Neural cell (in vitro differentiated cells): ENCODE results near the gene DNAAF9. TPM values are rescaled to one million over a fixed set of nuclear protein-coding genes. Genes with fewer than 3 reads are reported as not detected.

Source experiments
- H2AFZ ChIP-seq: fragments of 200-600, 300-800 bp; sonication (generic), shearing (Covaris generic); 2 replicates; pipeline ENCODE4 v1.6.0; 2014; ENCODE audit warnings: low read depth, mild to moderate bottlenecking, antibody characterized with exemption, low read length, moderate library complexity
- H3F3A ChIP-seq: fragments of 200-600 bp; shearing (Covaris generic); 2 replicates; pipeline ENCODE4 v1.6.1; 2016; ENCODE audit warnings: mild to moderate bottlenecking, moderate library complexity, mixed read lengths, antibody characterized with exemption, low read length; ENCODE audit not compliant: insufficient read depth, poor library complexity, severe bottlenecking
- H3K27ac ChIP-seq: fragments of 200-600, 300-800 bp; sonication (generic), shearing (Covaris generic); 2 replicates; pipeline ENCODE4 v1.5.1; 2014; ENCODE audit warnings: mild to moderate bottlenecking, low read length, moderate library complexity
- H3K27me3 ChIP-seq: fragments of 300-800, 200-600 bp; sonication (generic), shearing (Covaris generic); 2 replicates; pipeline ENCODE4 v1.6.0; 2014; ENCODE audit warnings: mild to moderate bottlenecking, low read depth, low read length, moderate library complexity; ENCODE audit not compliant: insufficient read depth
- H3K36me3 ChIP-seq: fragments of 300-800, 200-600 bp; sonication (generic), shearing (Covaris generic); 2 replicates; pipeline ENCODE4 v1.5.1; 2014; ENCODE audit warnings: mild to moderate bottlenecking, antibody characterized with exemption, low read length, moderate library complexity; ENCODE audit not compliant: insufficient read depth
- H3K4me2 ChIP-seq: fragments of 300-800, 200-600 bp; sonication (generic), shearing (Covaris generic); 2 replicates; pipeline ENCODE4 v1.6.0; 2014; ENCODE audit warnings: mild to moderate bottlenecking, low read length
- H3K4me3 ChIP-seq: fragments of 300-800, 200-600 bp; sonication (generic), shearing (Covaris generic); 2 replicates; pipeline ENCODE4 v1.5.1; 2014; ENCODE audit warnings: mild to moderate bottlenecking, low read length, moderate library complexity
- H3K79me2 ChIP-seq: fragments of 200-600 bp; shearing (Covaris generic); replicated peaks from 2 replicates; pipeline ENCODE4 v1.6.0; 2014; ENCODE audit warnings: mild to moderate bottlenecking, low read length, moderate library complexity; ENCODE audit not compliant: insufficient read depth
- H3K9ac ChIP-seq: fragments of 300-800, 200-600 bp; sonication (generic), shearing (Covaris generic); 2 replicates; pipeline ENCODE4 v1.6.1; 2016; ENCODE audit warnings: mild to moderate bottlenecking, low read length, mixed read lengths
- H3K9me2 ChIP-seq: fragments of 200-600 bp; shearing (Covaris generic); 2 replicates; pipeline ENCODE4 v1.6.1; 2016; ENCODE audit warnings: mild to moderate bottlenecking, low read length, mixed read lengths; ENCODE audit not compliant: insufficient read depth
- H3K9me3 ChIP-seq: fragments of 200-600, 300-800 bp; sonication (generic), shearing (Covaris generic); 2 replicates; pipeline ENCODE4 v1.6.1; 2016; ENCODE audit warnings: mild to moderate bottlenecking, mixed run types, low read length, moderate library complexity, mixed read lengths
- H4K20me1 ChIP-seq: fragments of 200-600 bp; shearing (Covaris generic); 2 replicates; pipeline ENCODE4 v1.6.1; 2016; ENCODE audit warnings: mild to moderate bottlenecking, mixed run types; ENCODE audit not compliant: insufficient read depth
- EP300 ChIP-seq: fragments of 450-650 bp; conservative IDR thresholded peaks from 2 replicates; pipeline ENCODE4 v1.6.1; 2014; ENCODE audit warnings: antibody characterized with exemption, mild to moderate bottlenecking, moderate library complexity; ENCODE audit not compliant: poor library complexity, severe bottlenecking
- EZH2 ChIP-seq: fragments of 200-600, 300-800 bp; shearing (Covaris generic), sonication (generic); IDR thresholded peaks from 2 replicates; pipeline ENCODE4 v1.6.1; 2014; ENCODE audit warnings: antibody characterized with exemption, low read length, borderline replicate concordance, mild to moderate bottlenecking; ENCODE audit not compliant: insufficient read depth, poor library complexity, severe bottlenecking
- MXI1 ChIP-seq: fragments of 450-650 bp; conservative IDR thresholded peaks from 2 replicates; pipeline ENCODE4 v1.6.1; 2014; ENCODE audit warnings: antibody characterized with exemption, mild to moderate bottlenecking; ENCODE audit not compliant: poor library complexity, severe bottlenecking
- POLR2AphosphoS5 ChIP-seq: IDR thresholded peaks from 2 replicates; pipeline ENCODE4 v1.6.1; 2012
- RAD21 ChIP-seq: fragments of 450-650 bp; conservative IDR thresholded peaks from 2 replicates; pipeline ENCODE4 v1.6.1; 2014; ENCODE audit warnings: antibody characterized with exemption, mild to moderate bottlenecking, moderate library complexity
- SMC3 ChIP-seq: fragments of 450-650 bp; conservative IDR thresholded peaks from 2 replicates; pipeline ENCODE4 v1.6.1; 2014; ENCODE audit warnings: antibody characterized with exemption, mild to moderate bottlenecking, moderate library complexity; ENCODE audit not compliant: poor library complexity
- TAF1 ChIP-seq: IDR thresholded peaks from 2 replicates; pipeline ENCODE4 v1.6.1; 2012; ENCODE audit warnings: low read depth
- polyA plus RNA-seq: library from polyadenylated mRNA; depleted of rRNA; stranded (reverse); fragments of >200 nt; gene quantifications from 2 replicates; pipeline ENCODE4 v1.2.3, GENCODE V29; 2014
- TF ChIP-seq, protein P1 (sequence below): fragments of 450-650 bp; IDR thresholded peaks from 2 replicates; pipeline ENCODE4 v1.5.1; 2014; ENCODE audit warnings: antibody characterized with exemption, mild to moderate bottlenecking, moderate library complexity; ENCODE audit not compliant: poor library complexity, severe bottlenecking
- TF ChIP-seq, protein P2 (sequence below): IDR thresholded peaks from 2 replicates; pipeline ENCODE4 v1.6.1; 2012; ENCODE audit warnings: borderline replicate concordance

DNAAF9 gene
- polyA plus RNA-seq, 1 donor from 2014 or later: 58.0 TPM

DNA sequence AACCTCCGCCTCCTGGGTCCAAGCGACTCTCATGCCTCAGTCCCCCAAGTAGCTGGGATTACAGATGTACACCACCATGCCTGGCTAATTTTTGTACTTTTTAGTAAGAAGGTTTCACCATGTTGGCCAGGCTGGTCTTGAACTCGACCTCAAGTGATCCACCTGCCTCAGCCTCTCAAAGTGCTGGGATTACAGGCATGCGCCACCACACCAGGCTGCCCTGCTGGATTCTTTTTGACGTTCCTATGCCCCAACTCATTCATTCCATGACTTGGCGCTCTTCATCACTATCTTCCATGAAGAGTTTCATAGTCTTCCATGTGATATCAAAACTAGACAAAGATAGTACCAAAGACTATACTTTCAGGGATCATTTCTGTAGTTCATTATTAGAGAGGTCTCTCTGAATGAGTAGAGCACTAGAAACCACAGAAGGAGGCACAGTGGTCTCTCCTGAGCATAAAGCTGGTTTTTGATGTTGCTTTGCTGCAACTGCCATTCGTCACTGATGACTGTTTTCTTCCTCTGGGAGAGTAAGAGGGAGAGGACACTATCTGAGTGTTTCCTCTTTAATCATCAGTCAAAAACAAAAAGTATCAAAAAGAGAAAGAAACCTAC is 23.5 kb downstream of the DNAAF9 start:
- H3K4me3 ChIP-seq: no peak overlapping the region
- H3K36me3 ChIP-seq: no peaks in the 10 kb centered on the region
- H2AFZ ChIP-seq: no peak overlapping the region
- no peaks in the 10 kb centered on the region for H3K9me2 ChIP-seq
- H3K4me2 ChIP-seq: no peak overlapping the region
- no peak overlapping the region for H3K9ac ChIP-seq
- H3K9me3 ChIP-seq: no peaks in the 10 kb centered on the region
- peaks cover 62% of the 10 kb centered on the region for H3K79me2 ChIP-seq
- no peaks in the 10 kb centered on the region for H3F3A ChIP-seq
- peaks cover 3% of the 10 kb centered on the region for H4K20me1 ChIP-seq
- no peak for TF ChIP-seq EP300
- no peak for TF ChIP-seq EZH2
- TF ChIP-seq POLR2AphosphoS5: no peak
- no peak overlapping the region for H3K27ac ChIP-seq
- no peaks in the 10 kb centered on the region for H3K27me3 ChIP-seq

- Histone ChIP-seq H3K4me3 (no peak overlapping the region), H3K36me3 (no peaks in the 10 kb centered on the region), H3K79me2 (peaks cover 51% of the 10 kb centered on the region), H3K27ac (no peak overlapping the region), H2AFZ (no peak overlapping the region), H4K20me1 (peaks cover 3% of the 10 kb centered on the region), H3F3A (no peaks in the 10 kb centered on the region), H3K27me3 (no peaks in the 10 kb centered on the region), H3K9me2 (no peaks in the 10 kb centered on the region), H3K9me3 (no peaks in the 10 kb centered on the region), H3K4me2 (no peak overlapping the region), H3K9ac (no peak overlapping the region)
- no peak for TF ChIP-seq RAD21
- TF ChIP-seq, protein P1, sequence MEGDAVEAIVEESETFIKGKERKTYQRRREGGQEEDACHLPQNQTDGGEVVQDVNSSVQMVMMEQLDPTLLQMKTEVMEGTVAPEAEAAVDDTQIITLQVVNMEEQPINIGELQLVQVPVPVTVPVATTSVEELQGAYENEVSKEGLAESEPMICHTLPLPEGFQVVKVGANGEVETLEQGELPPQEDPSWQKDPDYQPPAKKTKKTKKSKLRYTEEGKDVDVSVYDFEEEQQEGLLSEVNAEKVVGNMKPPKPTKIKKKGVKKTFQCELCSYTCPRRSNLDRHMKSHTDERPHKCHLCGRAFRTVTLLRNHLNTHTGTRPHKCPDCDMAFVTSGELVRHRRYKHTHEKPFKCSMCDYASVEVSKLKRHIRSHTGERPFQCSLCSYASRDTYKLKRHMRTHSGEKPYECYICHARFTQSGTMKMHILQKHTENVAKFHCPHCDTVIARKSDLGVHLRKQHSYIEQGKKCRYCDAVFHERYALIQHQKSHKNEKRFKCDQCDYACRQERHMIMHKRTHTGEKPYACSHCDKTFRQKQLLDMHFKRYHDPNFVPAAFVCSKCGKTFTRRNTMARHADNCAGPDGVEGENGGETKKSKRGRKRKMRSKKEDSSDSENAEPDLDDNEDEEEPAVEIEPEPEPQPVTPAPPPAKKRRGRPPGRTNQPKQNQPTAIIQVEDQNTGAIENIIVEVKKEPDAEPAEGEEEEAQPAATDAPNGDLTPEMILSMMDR: no peak
- TF ChIP-seq MXI1: no peak
- no peak for TF ChIP-seq SMC3
- TF ChIP-seq TAF1: no peak
- no peak for TF ChIP-seq POLR2AphosphoS5
- TF ChIP-seq, protein P2, sequence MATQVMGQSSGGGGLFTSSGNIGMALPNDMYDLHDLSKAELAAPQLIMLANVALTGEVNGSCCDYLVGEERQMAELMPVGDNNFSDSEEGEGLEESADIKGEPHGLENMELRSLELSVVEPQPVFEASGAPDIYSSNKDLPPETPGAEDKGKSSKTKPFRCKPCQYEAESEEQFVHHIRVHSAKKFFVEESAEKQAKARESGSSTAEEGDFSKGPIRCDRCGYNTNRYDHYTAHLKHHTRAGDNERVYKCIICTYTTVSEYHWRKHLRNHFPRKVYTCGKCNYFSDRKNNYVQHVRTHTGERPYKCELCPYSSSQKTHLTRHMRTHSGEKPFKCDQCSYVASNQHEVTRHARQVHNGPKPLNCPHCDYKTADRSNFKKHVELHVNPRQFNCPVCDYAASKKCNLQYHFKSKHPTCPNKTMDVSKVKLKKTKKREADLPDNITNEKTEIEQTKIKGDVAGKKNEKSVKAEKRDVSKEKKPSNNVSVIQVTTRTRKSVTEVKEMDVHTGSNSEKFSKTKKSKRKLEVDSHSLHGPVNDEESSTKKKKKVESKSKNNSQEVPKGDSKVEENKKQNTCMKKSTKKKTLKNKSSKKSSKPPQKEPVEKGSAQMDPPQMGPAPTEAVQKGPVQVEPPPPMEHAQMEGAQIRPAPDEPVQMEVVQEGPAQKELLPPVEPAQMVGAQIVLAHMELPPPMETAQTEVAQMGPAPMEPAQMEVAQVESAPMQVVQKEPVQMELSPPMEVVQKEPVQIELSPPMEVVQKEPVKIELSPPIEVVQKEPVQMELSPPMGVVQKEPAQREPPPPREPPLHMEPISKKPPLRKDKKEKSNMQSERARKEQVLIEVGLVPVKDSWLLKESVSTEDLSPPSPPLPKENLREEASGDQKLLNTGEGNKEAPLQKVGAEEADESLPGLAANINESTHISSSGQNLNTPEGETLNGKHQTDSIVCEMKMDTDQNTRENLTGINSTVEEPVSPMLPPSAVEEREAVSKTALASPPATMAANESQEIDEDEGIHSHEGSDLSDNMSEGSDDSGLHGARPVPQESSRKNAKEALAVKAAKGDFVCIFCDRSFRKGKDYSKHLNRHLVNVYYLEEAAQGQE: no peak
- TF ChIP-seq EP300: no peak
- TF ChIP-seq EZH2: no peak
Measured at GRCh38 chr20:3382836-3383235, 24.6 kb downstream of the DNAAF9 start.
